HEK293 (cell line): Measurements from ENCODE around the gene MLPH.

Experiments
- CTCF ChIA-PET: fragments of 350-600 bp; formaldehyde crosslinking; extraction: SDS; loops from one replicate; lab custom pipeline; 2021; ENCODE audit warnings: antibody characterized with exemption; lab: Yijun Ruan, JAX
- POLR2A ChIA-PET: fragments of 300-600 bp; formaldehyde crosslinking; extraction: SDS; loops from one replicate; lab custom pipeline; 2020; ENCODE audit warnings: antibody characterized with exemption, inconsistent platforms; lab: Yijun Ruan, JAX
- H3K27ac ChIP-seq: fragments of 200-500 bp; sonication (Bioruptor generic); 2 replicates; pipeline ENCODE4 v1.5.1; 2014; ENCODE audit warnings: low read depth, low read length, control low read depth, inconsistent platforms; ENCODE audit errors: extremely low read depth
- H3K36me3 ChIP-seq, 2 experiments: fragments of 200-500 bp in 1 of 2; sonication (Bioruptor generic) in 1 of 2; 1 replicate in 1 of 2; 2 replicates in 1 of 2; pipeline ENCODE4 v1.5.1; 2014 to 2017; ENCODE audit warnings: inconsistent platforms in 2 of 2, low read length in 2 of 2; ENCODE audit not compliant: control insufficient read depth in 2 of 2, insufficient read depth in 1 of 2
- H3K4me1 ChIP-seq: fragments of 200-500 bp; sonication (Bioruptor generic); 2 replicates; pipeline ENCODE4 v1.5.1; 2014; ENCODE audit warnings: mild to moderate bottlenecking, low read length, inconsistent platforms; ENCODE audit not compliant: control insufficient read depth, insufficient read depth
- H3K4me3 ChIP-seq: 2 replicates; pipeline ENCODE4 v1.5.1; 2011; ENCODE audit warnings: low read depth, mild to moderate bottlenecking, control low read depth, low read length, moderate library complexity
- H3K9me3 ChIP-seq: fragments of 200-500 bp; sonication (Bioruptor generic); 2 replicates; pipeline ENCODE4 v1.5.1; 2014; ENCODE audit warnings: low read depth, low read length, inconsistent platforms; ENCODE audit not compliant: control insufficient read depth, insufficient read depth
- IKZF3 ChIP-seq: fragments of 450-650 bp; IDR thresholded peaks from 2 replicates; pipeline ENCODE4 v1.5.0; 2018; ENCODE audit warnings: missing biosample characterization, mild to moderate bottlenecking, missing genetic modification characterization, moderate library complexity
- KLF1 ChIP-seq: fragments of 450-650 bp; formaldehyde crosslinking; IDR thresholded peaks from 2 replicates; pipeline ENCODE4 v1.5.1; 2016; ENCODE audit warnings: missing biosample characterization, missing genetic modification characterization
- KLF10 ChIP-seq: fragments of 450-650 bp; IDR thresholded peaks from 2 replicates; pipeline ENCODE4 v1.5.1; 2018; ENCODE audit warnings: missing biosample characterization, mild to moderate bottlenecking, missing genetic modification characterization
- REPIN1 ChIP-seq: fragments of 450-650 bp; formaldehyde crosslinking; IDR thresholded peaks from 2 replicates; pipeline ENCODE4 v1.5.1; 2017; ENCODE audit warnings: missing biosample characterization, missing genetic modification characterization, low read depth
- SCRT2 ChIP-seq: fragments of 450-650 bp; formaldehyde crosslinking; IDR thresholded peaks from 2 replicates; pipeline ENCODE4 v1.5.1; 2016; ENCODE audit warnings: missing biosample characterization, missing genetic modification characterization
- ZBTB48 ChIP-seq: fragments of 450-650 bp; formaldehyde crosslinking; IDR thresholded peaks from 2 replicates; pipeline ENCODE4 v1.5.1; 2016; ENCODE audit warnings: missing biosample characterization, missing genetic modification characterization
- ZFP69B ChIP-seq: fragments of 450-650 bp; formaldehyde crosslinking; IDR thresholded peaks from 2 replicates; pipeline ENCODE4 v1.5.1; 2016; ENCODE audit warnings: missing biosample characterization, missing genetic modification characterization
- ZNF133 ChIP-seq: fragments of 450-650 bp; formaldehyde crosslinking; IDR thresholded peaks from 2 replicates; pipeline ENCODE4 v1.5.1; 2016; ENCODE audit warnings: missing biosample characterization, missing genetic modification characterization
- ZNF157 ChIP-seq: fragments of 450-650 bp; formaldehyde crosslinking; IDR thresholded peaks from 2 replicates; pipeline ENCODE4 v1.5.1; 2016; ENCODE audit warnings: missing biosample characterization, missing genetic modification characterization
- ZNF174 ChIP-seq: fragments of 450-650 bp; formaldehyde crosslinking; IDR thresholded peaks from 2 replicates; pipeline ENCODE4 v1.5.0; 2017; ENCODE audit warnings: missing biosample characterization, mild to moderate bottlenecking, missing genetic modification characterization
- ZNF350 ChIP-seq: fragments of 450-650 bp; formaldehyde crosslinking; IDR thresholded peaks from 2 replicates; pipeline ENCODE4 v1.5.0; 2017; ENCODE audit warnings: missing biosample characterization, mild to moderate bottlenecking, missing genetic modification characterization
- ZNF571 ChIP-seq: fragments of 450-650 bp; formaldehyde crosslinking; IDR thresholded peaks from 2 replicates; pipeline ENCODE4 v1.5.0; 2017; ENCODE audit warnings: missing biosample characterization, missing genetic modification characterization
- ZNF654 ChIP-seq: fragments of 450-650 bp; formaldehyde crosslinking; IDR thresholded peaks from 2 replicates; pipeline ENCODE4 v1.5.1; 2016; ENCODE audit warnings: low read depth, missing biosample characterization, missing genetic modification characterization
- ZNF777 ChIP-seq: fragments of 450-650 bp; formaldehyde crosslinking; IDR thresholded peaks from 2 replicates; pipeline ENCODE4 v1.5.1; 2017; ENCODE audit warnings: missing biosample characterization, missing genetic modification characterization, borderline replicate concordance
- ZNF785 ChIP-seq: fragments of 450-650 bp; formaldehyde crosslinking; IDR thresholded peaks from 2 replicates; pipeline ENCODE4 v1.5.1; 2016; ENCODE audit warnings: missing biosample characterization, missing genetic modification characterization
- ZNF792 ChIP-seq: fragments of 450-650 bp; formaldehyde crosslinking; IDR thresholded peaks from 2 replicates; pipeline ENCODE4 v1.5.1; 2016; ENCODE audit warnings: missing biosample characterization, missing genetic modification characterization
- TF ChIP-seq, protein P1 (sequence below): fragments of 450-650 bp; formaldehyde crosslinking; IDR thresholded peaks from 2 replicates; pipeline ENCODE4 v1.5.0; 2017; ENCODE audit warnings: missing biosample characterization, missing genetic modification characterization, borderline replicate concordance
- TF ChIP-seq, protein P2 (sequence below): sonication (generic); formaldehyde crosslinking; IDR thresholded peaks from 2 replicates; pipeline ENCODE4 v1.8.1; 2022; ENCODE audit warnings: mild to moderate bottlenecking, moderate library complexity, missing genetic modification reagents
- TF ChIP-seq, protein P3 (sequence below): fragments of 450-650 bp; IDR thresholded peaks from 2 replicates; pipeline ENCODE4 v1.5.1; 2018; ENCODE audit warnings: missing biosample characterization, mild to moderate bottlenecking, missing genetic modification characterization
- TF ChIP-seq, protein P4 (sequence below): fragments of 450-650 bp; formaldehyde crosslinking; IDR thresholded peaks from 2 replicates; pipeline ENCODE4 v1.5.1; 2016; ENCODE audit warnings: missing biosample characterization, missing genetic modification characterization

MLPH gene

DNA sequence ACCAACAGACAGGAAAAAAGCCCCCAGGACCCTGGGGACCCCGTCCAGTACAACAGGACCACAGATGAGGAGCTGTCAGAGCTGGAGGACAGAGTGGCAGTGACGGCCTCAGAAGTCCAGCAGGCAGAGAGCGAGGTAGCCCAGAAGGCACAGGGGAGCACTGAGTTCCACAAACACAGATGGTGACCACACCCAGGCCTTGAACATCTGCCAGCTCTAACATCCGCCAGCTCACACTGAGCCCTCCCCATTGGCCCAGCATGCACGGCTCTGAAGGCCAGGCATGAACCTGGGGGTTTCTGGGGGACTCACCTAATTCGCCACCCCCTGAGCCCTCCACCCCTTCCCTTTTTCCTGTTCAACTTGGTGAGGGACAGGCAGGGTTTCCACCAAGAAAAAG lies 53.8 kb downstream of the MLPH start:
- no peaks in the 10 kb centered on the region for H3K36me3 ChIP-seq
- CTCF ChIA-PET, result interaction anchor here (0.6 kb wide), 1 partner anchor 9 kb away, joined by 3 read pairs; no protein-coding TSS in a partner anchor
- TF ChIP-seq ZNF133 (no peak), KLF1 (tag by site-specific recombination) (peak; percentile 68)
- TF ChIP-seq, protein P1, sequence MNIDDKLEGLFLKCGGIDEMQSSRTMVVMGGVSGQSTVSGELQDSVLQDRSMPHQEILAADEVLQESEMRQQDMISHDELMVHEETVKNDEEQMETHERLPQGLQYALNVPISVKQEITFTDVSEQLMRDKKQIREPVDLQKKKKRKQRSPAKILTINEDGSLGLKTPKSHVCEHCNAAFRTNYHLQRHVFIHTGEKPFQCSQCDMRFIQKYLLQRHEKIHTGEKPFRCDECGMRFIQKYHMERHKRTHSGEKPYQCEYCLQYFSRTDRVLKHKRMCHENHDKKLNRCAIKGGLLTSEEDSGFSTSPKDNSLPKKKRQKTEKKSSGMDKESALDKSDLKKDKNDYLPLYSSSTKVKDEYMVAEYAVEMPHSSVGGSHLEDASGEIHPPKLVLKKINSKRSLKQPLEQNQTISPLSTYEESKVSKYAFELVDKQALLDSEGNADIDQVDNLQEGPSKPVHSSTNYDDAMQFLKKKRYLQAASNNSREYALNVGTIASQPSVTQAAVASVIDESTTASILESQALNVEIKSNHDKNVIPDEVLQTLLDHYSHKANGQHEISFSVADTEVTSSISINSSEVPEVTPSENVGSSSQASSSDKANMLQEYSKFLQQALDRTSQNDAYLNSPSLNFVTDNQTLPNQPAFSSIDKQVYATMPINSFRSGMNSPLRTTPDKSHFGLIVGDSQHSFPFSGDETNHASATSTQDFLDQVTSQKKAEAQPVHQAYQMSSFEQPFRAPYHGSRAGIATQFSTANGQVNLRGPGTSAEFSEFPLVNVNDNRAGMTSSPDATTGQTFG (tag by site-specific recombination), result no peak
- TF ChIP-seq, all 188 proteins: peak for 1
- H3K4me1 ChIP-seq, result no peaks in the 10 kb centered on the region
- POLR2A ChIA-PET, result no interaction called here
- H3K27ac ChIP-seq, result no peak overlapping the region
- H3K9me3 ChIP-seq, result no peaks in the 10 kb centered on the region
- H3K4me3 ChIP-seq, result no peak overlapping the region

DNA sequence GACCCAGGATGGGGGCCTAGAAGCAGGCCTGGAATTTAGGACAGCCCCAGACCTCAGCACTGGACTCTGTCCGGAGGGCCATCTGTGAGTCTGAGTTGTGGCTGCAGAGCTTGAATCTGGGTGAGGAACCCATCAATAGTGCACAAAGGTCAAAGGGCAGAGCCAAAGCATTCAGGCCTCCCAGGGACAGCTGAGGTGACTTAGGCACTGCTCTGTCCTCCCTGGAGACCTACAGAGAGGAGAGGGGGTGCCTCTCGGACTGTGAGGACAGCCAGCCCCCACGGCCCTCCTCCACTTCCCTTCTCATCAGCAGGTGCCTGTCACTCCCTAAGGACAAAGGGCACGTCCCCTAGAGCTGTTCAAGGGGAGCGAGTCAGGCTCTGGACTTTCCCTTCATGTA lies 54.2 kb downstream of the MLPH start:
- TF ChIP-seq ZNF350 (no peak), ZNF785 (tag by site-specific recombination) (no peak), SCRT2 (no peak), REPIN1 (no peak), ZNF792 (tag by site-specific recombination) (no peak), ZNF571 (tag by site-specific recombination) (no peak), ZNF157 (tag by site-specific recombination) (no peak), ZFP69B (tag by site-specific recombination) (no peak), ZNF174 (tag by site-specific recombination) (no peak), KLF10 (tag by site-specific recombination) (no peak)
- TF ChIP-seq, protein P2, sequence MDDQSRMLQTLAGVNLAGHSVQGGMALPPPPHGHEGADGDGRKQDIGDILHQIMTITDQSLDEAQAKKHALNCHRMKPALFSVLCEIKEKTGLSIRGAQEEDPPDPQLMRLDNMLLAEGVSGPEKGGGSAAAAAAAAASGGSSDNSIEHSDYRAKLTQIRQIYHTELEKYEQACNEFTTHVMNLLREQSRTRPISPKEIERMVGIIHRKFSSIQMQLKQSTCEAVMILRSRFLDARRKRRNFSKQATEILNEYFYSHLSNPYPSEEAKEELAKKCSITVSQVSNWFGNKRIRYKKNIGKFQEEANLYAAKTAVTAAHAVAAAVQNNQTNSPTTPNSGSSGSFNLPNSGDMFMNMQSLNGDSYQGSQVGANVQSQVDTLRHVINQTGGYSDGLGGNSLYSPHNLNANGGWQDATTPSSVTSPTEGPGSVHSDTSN (CRISPR knock-in tag), result no peak
- TF ChIP-seq, protein P3, sequence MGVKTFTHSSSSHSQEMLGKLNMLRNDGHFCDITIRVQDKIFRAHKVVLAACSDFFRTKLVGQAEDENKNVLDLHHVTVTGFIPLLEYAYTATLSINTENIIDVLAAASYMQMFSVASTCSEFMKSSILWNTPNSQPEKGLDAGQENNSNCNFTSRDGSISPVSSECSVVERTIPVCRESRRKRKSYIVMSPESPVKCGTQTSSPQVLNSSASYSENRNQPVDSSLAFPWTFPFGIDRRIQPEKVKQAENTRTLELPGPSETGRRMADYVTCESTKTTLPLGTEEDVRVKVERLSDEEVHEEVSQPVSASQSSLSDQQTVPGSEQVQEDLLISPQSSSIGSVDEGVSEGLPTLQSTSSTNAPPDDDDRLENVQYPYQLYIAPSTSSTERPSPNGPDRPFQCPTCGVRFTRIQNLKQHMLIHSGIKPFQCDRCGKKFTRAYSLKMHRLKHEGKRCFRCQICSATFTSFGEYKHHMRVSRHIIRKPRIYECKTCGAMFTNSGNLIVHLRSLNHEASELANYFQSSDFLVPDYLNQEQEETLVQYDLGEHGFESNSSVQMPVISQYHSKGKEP (tag by site-specific recombination), result no peak
- TF ChIP-seq, all 188 proteins: peak for 0
- ChIA-PET CTCF (interaction anchor here (0.6 to 1.0 kb wide), 2 partner anchors 8 to 29 kb away, joined by 4 to 7 read pairs; no protein-coding TSS in a partner anchor), POLR2A (no interaction called here)
- H3K36me3 ChIP-seq, result no peaks in the 10 kb centered on the region
- no peaks in the 10 kb centered on the region for H3K4me1 ChIP-seq
- no peaks in the 10 kb centered on the region for H3K9me3 ChIP-seq
- H3K27ac ChIP-seq, result no peak overlapping the region
- no peak overlapping the region for H3K4me3 ChIP-seq

DNA sequence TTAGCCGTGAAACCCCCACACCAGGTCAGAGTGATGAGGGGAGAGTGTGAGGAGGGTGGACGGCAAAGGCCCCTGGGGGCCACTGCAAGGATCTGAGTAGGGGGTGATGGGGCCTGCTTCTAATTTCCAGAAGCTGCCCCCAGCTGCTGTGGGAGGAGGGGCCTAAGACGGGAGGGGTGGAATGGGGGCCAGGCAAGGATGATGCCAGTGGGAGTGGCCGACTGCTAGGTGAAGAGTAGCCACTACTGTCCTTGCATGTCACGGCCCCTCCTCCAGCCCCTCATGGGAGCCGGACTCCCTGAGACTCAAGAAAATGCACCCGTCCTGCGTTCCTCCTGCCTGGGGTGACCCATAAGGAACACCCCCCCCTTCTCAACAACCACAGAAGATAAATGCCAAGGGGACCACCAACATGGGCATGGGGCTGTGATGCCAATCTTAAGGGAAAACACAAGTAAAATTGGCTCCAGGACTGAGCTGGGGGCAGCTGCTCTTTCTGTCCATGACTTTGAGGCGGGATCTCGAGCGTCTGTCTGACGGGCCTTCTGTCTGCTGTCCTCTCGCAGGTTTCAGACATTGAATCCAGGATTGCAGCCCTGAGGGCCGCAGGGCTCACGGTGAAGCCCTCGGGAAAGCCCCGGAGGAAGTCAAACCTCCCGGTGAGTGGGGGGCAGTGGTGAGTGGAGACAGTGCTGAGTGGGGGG lies 55.1 kb downstream of the MLPH start:
- POLR2A ChIA-PET, result no interaction called here
- no peak overlapping the region for H3K27ac ChIP-seq
- no peak overlapping the region for H3K4me3 ChIP-seq
- no peaks in the 10 kb centered on the region for H3K36me3 ChIP-seq
- TF ChIP-seq IKZF3 (tag by site-specific recombination), result no peak
- peak; percentile 90 for TF ChIP-seq ZNF133
- TF ChIP-seq ZNF654, result no peak
- TF ChIP-seq, protein P4, sequence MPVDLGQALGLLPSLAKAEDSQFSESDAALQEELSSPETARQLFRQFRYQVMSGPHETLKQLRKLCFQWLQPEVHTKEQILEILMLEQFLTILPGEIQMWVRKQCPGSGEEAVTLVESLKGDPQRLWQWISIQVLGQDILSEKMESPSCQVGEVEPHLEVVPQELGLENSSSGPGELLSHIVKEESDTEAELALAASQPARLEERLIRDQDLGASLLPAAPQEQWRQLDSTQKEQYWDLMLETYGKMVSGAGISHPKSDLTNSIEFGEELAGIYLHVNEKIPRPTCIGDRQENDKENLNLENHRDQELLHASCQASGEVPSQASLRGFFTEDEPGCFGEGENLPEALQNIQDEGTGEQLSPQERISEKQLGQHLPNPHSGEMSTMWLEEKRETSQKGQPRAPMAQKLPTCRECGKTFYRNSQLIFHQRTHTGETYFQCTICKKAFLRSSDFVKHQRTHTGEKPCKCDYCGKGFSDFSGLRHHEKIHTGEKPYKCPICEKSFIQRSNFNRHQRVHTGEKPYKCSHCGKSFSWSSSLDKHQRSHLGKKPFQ, result no peak
- no peak for TF ChIP-seq ZBTB48 (tag by site-specific recombination)
- TF ChIP-seq ZNF777, result no peak
- TF ChIP-seq, all 188 proteins: peak for 1
- CTCF ChIA-PET, result interaction anchor here (0.6 to 1.0 kb wide), 2 partner anchors 9 to 29 kb away, joined by 4 to 7 read pairs; no protein-coding TSS in a partner anchor
- Histone ChIP-seq H3K4me1 (no peaks in the 10 kb centered on the region), H3K9me3 (no peaks in the 10 kb centered on the region)
